Mucosa of descending colon (tissue), 3 donors: ENCODE results near the gene SERAC1. TPM values are rescaled to one million over a fixed set of nuclear protein-coding genes. Genes with fewer than 3 reads are reported as not detected.

Source experiments
- ATAC-seq: fragments of 200-7000 bp; cut with Tn5 transposase; one replicate; pipeline ENCODE4 v1.9.1; 2020; ENCODE audit warnings: mild to moderate bottlenecking, moderate library complexity
- DNase-seq, 3 donors: peaks; one replicate each; pipeline ENCODE4 v3.0.0-alpha.2; 2020
- H3K36me3 ChIP-seq: fragments of 200-600 bp; one replicate; pipeline ENCODE4 v1.8.0; 2021; ENCODE audit warnings: low read depth, mild to moderate bottlenecking
- H3K4me1 ChIP-seq: fragments of 200-600 bp; one replicate; pipeline ENCODE4 v1.8.0; 2021; ENCODE audit warnings: low read depth, mild to moderate bottlenecking
- H3K4me3 ChIP-seq: fragments of 200-600 bp; one replicate; pipeline ENCODE4 v1.8.0; 2021; ENCODE audit warnings: mild to moderate bottlenecking
- H3K9me3 ChIP-seq: fragments of 200-600 bp; one replicate; pipeline ENCODE4 v1.8.0; 2021; ENCODE audit warnings: mild to moderate bottlenecking
- intact Hi-C, 2 donors: fragments of 100-400 bp; cut with DNase I in 1 of 2; cut with micrococcal nuclease in 1 of 2; formaldehyde crosslinking; loops; one replicate each; pipeline versions ENCODE4 v1.11.0 to v1.11.1; 2022; cut with DNase I, micrococcal nuclease
- total RNA-seq, 3 donors: library from RNA; stranded (reverse); fragmentation: NEBNext Ultra II Directional in 2 of 3; extraction: Animal tissue kit (Norgen Biotek cat#: 25700) in 2 of 3; gene quantifications; one replicate each; pipeline versions ENCODE4 v1.2.1 to v1.2.4, GENCODE V29; 2021 to 2023
- TF ChIP-seq, protein P1 (sequence below): fragments of 200-600 bp; IDR thresholded peaks from one replicate; pipeline ENCODE4 v1.8.0; 2022; ENCODE audit warnings: antibody characterized with exemption, mild to moderate bottlenecking
- donor health status: DM: no; HTN: no; CAD: no; lungs with moderate emphysema.
- donor health status: DM: no; HTN: no; CAD: no.
- donor health status: DM: no; HTN: yes; CAD: no.

SERAC1 gene
- total RNA-seq, 3 donors from 2014 or later: 5.8 to 12.2 (median 8.0) TPM

DNA sequence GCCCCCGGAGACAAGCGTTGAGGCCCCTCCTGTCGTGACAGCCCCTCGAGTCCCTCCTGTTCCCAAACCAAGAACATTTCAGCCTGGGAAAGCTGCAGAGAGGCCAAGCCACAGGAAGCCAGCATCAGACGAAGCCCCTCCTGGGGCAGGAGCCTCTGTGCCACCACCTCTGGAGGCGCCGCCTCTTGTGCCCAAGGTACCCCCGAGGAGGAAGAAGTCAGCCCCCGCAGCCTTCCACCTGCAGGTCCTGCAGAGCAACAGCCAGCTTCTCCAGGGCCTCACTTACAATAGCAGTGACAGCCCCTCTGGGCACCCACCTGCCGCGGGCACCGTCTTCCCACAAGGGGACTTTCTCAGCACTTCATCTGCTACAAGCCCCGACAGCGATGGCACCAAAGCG, 72.4 kb downstream of the SERAC1 start:
- ATAC-seq: no peak
- H3K9me3 ChIP-seq: no peaks in the 10 kb centered on the region
- peaks cover 6% of the 10 kb centered on the region for H3K36me3 ChIP-seq
- no peak for DNase-seq
- intact Hi-C loops: no loop called here
- TF ChIP-seq, protein P1, sequence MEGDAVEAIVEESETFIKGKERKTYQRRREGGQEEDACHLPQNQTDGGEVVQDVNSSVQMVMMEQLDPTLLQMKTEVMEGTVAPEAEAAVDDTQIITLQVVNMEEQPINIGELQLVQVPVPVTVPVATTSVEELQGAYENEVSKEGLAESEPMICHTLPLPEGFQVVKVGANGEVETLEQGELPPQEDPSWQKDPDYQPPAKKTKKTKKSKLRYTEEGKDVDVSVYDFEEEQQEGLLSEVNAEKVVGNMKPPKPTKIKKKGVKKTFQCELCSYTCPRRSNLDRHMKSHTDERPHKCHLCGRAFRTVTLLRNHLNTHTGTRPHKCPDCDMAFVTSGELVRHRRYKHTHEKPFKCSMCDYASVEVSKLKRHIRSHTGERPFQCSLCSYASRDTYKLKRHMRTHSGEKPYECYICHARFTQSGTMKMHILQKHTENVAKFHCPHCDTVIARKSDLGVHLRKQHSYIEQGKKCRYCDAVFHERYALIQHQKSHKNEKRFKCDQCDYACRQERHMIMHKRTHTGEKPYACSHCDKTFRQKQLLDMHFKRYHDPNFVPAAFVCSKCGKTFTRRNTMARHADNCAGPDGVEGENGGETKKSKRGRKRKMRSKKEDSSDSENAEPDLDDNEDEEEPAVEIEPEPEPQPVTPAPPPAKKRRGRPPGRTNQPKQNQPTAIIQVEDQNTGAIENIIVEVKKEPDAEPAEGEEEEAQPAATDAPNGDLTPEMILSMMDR: no peak
- H3K4me3 ChIP-seq: no peak overlapping the region
- H3K4me1 ChIP-seq: no peaks in the 10 kb centered on the region

GRCh38 chr6:158095031-158095430, 73.0 kb downstream of the SERAC1 start:
- H3K9me3 ChIP-seq: no peaks in the 10 kb centered on the region
- H3K4me1 ChIP-seq: no peaks in the 10 kb centered on the region
- DNase-seq (no peak), ATAC-seq (no peak)
- intact Hi-C loops: no loop called here
- peaks cover 6% of the 10 kb centered on the region for H3K36me3 ChIP-seq
- TF ChIP-seq, protein P1: no peak
- no peak overlapping the region for H3K4me3 ChIP-seq

DNA sequence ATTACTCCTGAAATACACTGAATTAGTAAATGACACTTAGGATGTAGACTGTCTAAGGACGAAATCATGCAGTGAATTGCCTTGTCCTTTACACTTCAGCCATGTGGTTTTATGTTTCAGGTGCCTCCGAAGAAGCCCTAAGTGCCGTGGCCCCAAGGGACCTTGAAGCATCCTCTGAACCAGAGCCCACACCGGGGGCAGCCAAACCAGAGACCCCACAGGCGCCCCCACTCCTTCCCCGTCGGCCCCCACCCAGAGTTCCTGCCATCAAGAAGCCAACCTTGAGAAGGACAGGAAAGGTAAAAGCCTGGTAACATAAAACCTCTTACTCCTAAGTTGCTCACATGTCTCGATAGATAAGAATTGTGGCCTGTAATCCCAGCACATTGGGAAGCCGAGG, 75.3 kb downstream of the SERAC1 start:
- Histone ChIP-seq H3K4me3 (no peak overlapping the region), H3K36me3 (peaks cover 6% of the 10 kb centered on the region), H3K9me3 (no peaks in the 10 kb centered on the region), H3K4me1 (no peaks in the 10 kb centered on the region)
- intact Hi-C loops: no loop called here
- TF ChIP-seq, protein P1: no peak
- DNase-seq: no peak
- ATAC-seq: no peak

DNA sequence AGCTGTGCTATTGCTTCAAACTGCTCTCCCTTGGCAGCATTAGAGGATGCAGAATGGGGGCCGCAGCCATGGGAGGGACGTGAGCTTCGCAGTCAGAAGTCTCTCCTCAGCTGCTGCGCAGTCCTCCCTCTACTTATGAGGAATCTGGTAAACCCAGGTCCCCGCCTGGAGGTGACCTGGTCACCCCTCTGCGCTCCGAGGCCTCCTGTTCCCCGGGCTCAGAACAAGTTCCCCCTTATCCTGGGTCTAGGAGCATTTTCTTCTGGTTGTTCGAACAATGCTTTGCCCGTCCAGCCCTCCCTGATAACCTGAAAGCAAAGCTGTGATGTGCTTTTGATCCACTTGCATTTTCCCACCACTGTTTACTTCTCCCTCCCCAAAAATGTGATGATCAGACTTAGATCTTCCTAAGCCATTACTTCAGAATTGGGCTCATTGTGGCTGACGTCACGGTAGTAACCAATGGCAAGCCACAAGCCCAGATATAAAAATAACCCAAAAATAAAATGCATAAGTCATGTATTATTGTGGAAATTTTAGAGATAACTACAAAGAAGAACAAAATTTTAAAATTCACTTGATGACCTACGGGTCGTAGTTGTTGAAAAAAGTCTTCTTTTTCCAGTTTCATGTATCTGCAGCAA, 80.7 kb downstream of the SERAC1 start:
- Histone ChIP-seq H3K9me3 (no peaks in the 10 kb centered on the region), H3K36me3 (peaks cover 11% of the 10 kb centered on the region), H3K4me3 (no peak overlapping the region), H3K4me1 (no peaks in the 10 kb centered on the region)
- TF ChIP-seq, protein P1: no peak
- ATAC-seq (no peak), DNase-seq (no peak)
- intact Hi-C loops: no loop called here

GRCh38 chr6:158086504-158087223, 81.4 kb downstream of the SERAC1 start:
- intact Hi-C loops: no loop called here
- ATAC-seq (peak; percentile 16), DNase-seq (peak in 1 of 3 donors; percentile 29)
- no peaks in the 10 kb centered on the region for H3K9me3 ChIP-seq
- H3K4me3 ChIP-seq: no peak overlapping the region
- TF ChIP-seq, protein P1: no peak
- H3K36me3 ChIP-seq: peaks cover 11% of the 10 kb centered on the region
- no peaks in the 10 kb centered on the region for H3K4me1 ChIP-seq
